NOMO-1 treated with dmso at 0.1 percent for 144 hours (cell line): Measurements from ENCODE around the gene ANXA5.
A peak's percentile ranks its signal among the peaks of the same experiment; 100 is the strongest.
"Not testable (repeated sequence)": the region's sequence is repeated elsewhere in the genome, so short reads cannot be mapped to it uniquely, and the experiment has no call there.

Experiments
- DNase-seq: peaks from one replicate; lab custom pipeline; 2025; ENCODE audit not compliant: unreplicated experiment; lab: John Stamatoyannopoulos, UW

ANXA5 gene

GRCh38 chr4:121696581-121697461 is at the start of gene ANXA5:
ANXA5 (minus strand) TSS chr4:121696980; CDS start chr4:121696589, 391 bp downstream.
- DNase-seq: peak; percentile 50

- no peak for DNase-seq
Measured at GRCh38 chr4:121742794-121743193, 46.0 kb upstream of the ANXA5 start.

- DNase-seq: no peak
Measured at GRCh38 chr4:121741751-121742150, 45.0 kb upstream of the ANXA5 start.

- DNase-seq: no peak
Measured at GRCh38 chr4:121740796-121741409, 44.1 kb upstream of the ANXA5 start.

- no peak for DNase-seq
Measured at GRCh38 chr4:121739575-121739974, 42.8 kb upstream of the ANXA5 start.

- DNase-seq: no peak
Measured at GRCh38 chr4:121738780-121739535, 42.2 kb upstream of the ANXA5 start.

GRCh38 chr4:121737846-121738554 is 41.2 kb upstream of the ANXA5 start:
- DNase-seq: no peak

GRCh38 chr4:121736735-121737351 is 40.1 kb upstream of the ANXA5 start:
- DNase-seq: no peak

GRCh38 chr4:121734571-121734970 is 37.8 kb upstream of the ANXA5 start:
- DNase-seq: no peak

- DNase-seq: no peak
Measured at GRCh38 chr4:121733942-121734341, 37.2 kb upstream of the ANXA5 start.

- DNase-seq: not testable (repeated sequence)
Measured at GRCh38 chr4:121729753-121730152, 33.0 kb upstream of the ANXA5 start.

GRCh38 chr4:121728798-121729226 is 32.0 kb upstream of the ANXA5 start:
- DNase-seq: no peak

- no peak for DNase-seq
Measured at GRCh38 chr4:121728066-121728465, 31.3 kb upstream of the ANXA5 start.

- peak; percentile 1 for DNase-seq
Measured at GRCh38 chr4:121726642-121727268, 30.0 kb upstream of the ANXA5 start.

- no peak for DNase-seq
Measured at GRCh38 chr4:121724671-121725070, 27.9 kb upstream of the ANXA5 start.

- no peak for DNase-seq
Measured at GRCh38 chr4:121721700-121722099, 24.9 kb upstream of the ANXA5 start.

- DNase-seq: no peak
Measured at GRCh38 chr4:121720109-121720508, 23.3 kb upstream of the ANXA5 start.

- no peak for DNase-seq
Measured at GRCh38 chr4:121717680-121718237, 21.0 kb upstream of the ANXA5 start.

GRCh38 chr4:121714548-121714947 is 17.8 kb upstream of the ANXA5 start:
- DNase-seq: no peak

- no peak for DNase-seq
Measured at GRCh38 chr4:121712783-121713182, 16.0 kb upstream of the ANXA5 start.
